Naive thymus-derived CD4-positive, alpha-beta T cell (primary cell): ENCODE measurements around the gene PNPLA5. TPM values are rescaled to one million over a fixed set of nuclear protein-coding genes. Genes with fewer than 3 reads are reported as not detected.

Experiments used
- ATAC-seq: fragments of 150-1000 bp; cut with Tn5 transposase; 2 replicates; pipeline ENCODE4 v1.10.0; 2021; ENCODE audit warnings: mild to moderate bottlenecking, moderate library complexity
- CTCF ChIA-PET: fragments of 350-600 bp; sonication (Branson Sonifier 250); formaldehyde crosslinking; loops from one replicate; lab custom pipeline; 2021; ENCODE audit warnings: antibody characterized with exemption; lab: Charles Lee
- POLR2A ChIA-PET: fragments of 350-600 bp; sonication (Branson Sonifier 250); formaldehyde crosslinking; loops from one replicate; lab custom pipeline; 2021; ENCODE audit warnings: antibody characterized with exemption, inconsistent platforms; lab: Charles Lee
- DNase-seq, 9 donors: peaks; one replicate each; pipeline versions ENCODE4 v3.0.0 to v3.0.0-alpha.2; 2020 to 2022; ENCODE audit warnings: mixed read lengths in 1 of 9
- H3K27ac ChIP-seq: one replicate; pipeline ENCODE4 v1.7.0; 2013; ENCODE audit warnings: mild to moderate bottlenecking, low read depth, low read length, moderate library complexity
- H3K27me3 ChIP-seq, 2 donors: one replicate each; pipeline ENCODE4 v1.7.0; 2013; ENCODE audit warnings: low read length in 2 of 2, mild to moderate bottlenecking in 2 of 2, moderate library complexity in 2 of 2; ENCODE audit not compliant: control insufficient read depth in 2 of 2, insufficient read depth in 2 of 2
- H3K36me3 ChIP-seq, 3 experiments: 1 replicate in 2 of 3; 2 replicates in 1 of 3; pipeline ENCODE4 v1.7.0; 2013; ENCODE audit warnings: low read length in 3 of 3, mild to moderate bottlenecking in 3 of 3, moderate library complexity in 1 of 3; ENCODE audit not compliant: insufficient read depth in 3 of 3, control insufficient read depth in 2 of 3
- H3K4me1 ChIP-seq, 2 donors: one replicate each; pipeline ENCODE4 v1.7.0; 2013; ENCODE audit warnings: low read length in 2 of 2, mild to moderate bottlenecking in 2 of 2, moderate library complexity in 1 of 2; ENCODE audit not compliant: control insufficient read depth in 2 of 2, insufficient read depth in 2 of 2
- H3K4me3 ChIP-seq: 2 replicates; pipeline ENCODE4 v1.7.0; 2013; ENCODE audit warnings: mild to moderate bottlenecking, low read length
- H3K9me3 ChIP-seq, 3 experiments: 1 replicate in 2 of 3; 2 replicates in 1 of 3; pipeline ENCODE4 v1.7.0; 2013; ENCODE audit warnings: low read length in 3 of 3; ENCODE audit not compliant: control insufficient read depth in 2 of 3
- H3K27ac Mint-ChIP-seq, 9 donors: one replicate each; pipeline ENCODE4 v1.8.0; 2020 to 2022; ENCODE audit warnings: mixed read lengths in 9 of 9, mild to moderate bottlenecking in 8 of 9, moderate library complexity in 5 of 9, inconsistent platforms in 2 of 9
- H3K27me3 Mint-ChIP-seq, 5 donors: one replicate each; pipeline ENCODE4 v1.8.0; 2021 to 2022; ENCODE audit warnings: mixed read lengths in 5 of 5, mild to moderate bottlenecking in 1 of 5
- H3K36me3 Mint-ChIP-seq, 5 donors: one replicate each; pipeline ENCODE4 v1.8.0; 2020 to 2022; ENCODE audit warnings: mixed read lengths in 5 of 5, mild to moderate bottlenecking in 3 of 5, inconsistent platforms in 1 of 5
- H3K4me1 Mint-ChIP-seq, 7 donors: one replicate each; pipeline ENCODE4 v1.8.0; 2020 to 2022; ENCODE audit warnings: mixed read lengths in 7 of 7, mild to moderate bottlenecking in 3 of 7, inconsistent platforms in 1 of 7
- H3K4me3 Mint-ChIP-seq, 10 donors: one replicate each; pipeline ENCODE4 v1.8.0; 2020 to 2022; ENCODE audit warnings: mild to moderate bottlenecking in 10 of 10, mixed read lengths in 10 of 10, moderate library complexity in 6 of 10, inconsistent platforms in 2 of 10
- H3K9me3 Mint-ChIP-seq, 11 donors: one replicate each; pipeline ENCODE4 v1.8.0; 2020 to 2022; ENCODE audit warnings: mixed read lengths in 11 of 11, mild to moderate bottlenecking in 4 of 11, inconsistent platforms in 1 of 11, moderate library complexity in 1 of 11
- intact Hi-C, 2 donors: fragments of 100-400 bp; cut with micrococcal nuclease; formaldehyde crosslinking; loops; one replicate each; pipeline ENCODE4 v1.15.1; 2023
- polyA plus RNA-seq, 2 donors: library from polyadenylated mRNA; unstranded; fragments of 300-500 nt; fragmentation: Illumina TruSeq; gene quantifications; one replicate each; pipeline ENCODE4 v1.2.3, GENCODE V29; 2021
- total RNA-seq, 6 experiments: library from RNA in 5 of 6; stranded (reverse) in 5 of 6; gene quantifications; 1 replicate in 5 of 6; 2 replicates in 1 of 6; pipeline ENCODE4 v1.2.3 and lab custom pipeline; 2021 to 2026

Gene PNPLA5
- total and polyA plus RNA-seq, 7 experiments from 2014 or later = not detected

DNA sequence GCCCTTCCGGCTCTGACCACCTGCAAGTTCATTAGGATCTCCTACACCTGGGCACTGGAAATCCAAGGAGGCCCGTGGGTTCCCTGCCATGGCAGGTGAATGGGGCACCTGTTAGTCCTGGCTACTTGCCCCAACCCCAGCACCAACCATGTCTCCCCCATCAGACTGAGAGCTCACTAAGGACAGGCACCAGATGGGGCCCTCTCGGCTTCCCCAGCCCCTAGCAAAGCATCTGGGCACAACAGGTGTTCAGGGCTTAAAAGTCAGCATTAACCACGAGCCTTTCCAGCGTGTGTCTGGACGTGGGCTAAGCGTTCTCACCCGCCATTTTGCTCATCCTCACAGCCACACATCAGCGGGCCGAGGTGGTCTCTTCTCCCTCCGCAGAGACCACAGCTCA lies 31.7 kb downstream of the PNPLA5 start:
- H3K4me3 Mint-ChIP-seq = no peak overlapping the region
- CTCF ChIA-PET = no interaction called here
- ATAC-seq (no peak), DNase-seq (no peak)
- no peak overlapping the region for H3K4me3 ChIP-seq
- H3K36me3 ChIP-seq = no peaks in the 10 kb centered on the region
- peaks cover 0 to 10% (median 2%) of the 10 kb centered on the region in 7 donors for H3K4me1 Mint-ChIP-seq
- peaks cover 0 to 25% (median 10%) of the 10 kb centered on the region in 11 donors for H3K9me3 Mint-ChIP-seq
- peaks cover 43 to 89% (median 67%) of the 10 kb centered on the region in 5 donors for H3K27me3 Mint-ChIP-seq
- H3K27ac ChIP-seq = no peak overlapping the region
- H3K36me3 Mint-ChIP-seq = peaks cover 0 to 8% (median 3%) of the 10 kb centered on the region in 5 donors
- H3K27me3 ChIP-seq = no peaks in the 10 kb centered on the region
- POLR2A ChIA-PET = no interaction called here
- intact Hi-C loops = no loop called here
- peaks cover 0 to 6% (median 0%) of the 10 kb centered on the region in 3 experiments for H3K9me3 ChIP-seq
- H3K4me1 ChIP-seq = no peaks in the 10 kb centered on the region
- no peak overlapping the region for H3K27ac Mint-ChIP-seq

DNA sequence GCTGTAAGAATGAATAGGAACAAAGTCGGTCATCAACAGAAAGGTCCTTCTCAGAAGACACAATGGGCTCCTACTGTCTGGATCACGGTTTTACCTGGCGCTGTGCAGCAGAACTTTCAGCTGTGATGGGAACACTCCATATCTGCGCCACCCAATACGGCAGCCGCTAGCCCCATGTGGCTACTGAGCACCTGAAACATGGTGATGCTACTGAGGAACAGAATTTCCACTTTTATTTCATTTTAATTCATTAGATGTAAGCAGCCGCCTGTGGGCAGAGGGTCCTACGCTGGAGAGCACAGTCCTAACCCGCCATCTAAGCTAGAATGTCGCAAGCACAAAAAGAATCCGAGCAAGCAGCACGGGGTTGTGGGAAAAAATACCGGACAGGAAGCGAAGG lies 32.2 kb downstream of the PNPLA5 start:
- Mint-ChIP-seq H3K27me3 (peaks cover 38 to 88% (median 62%) of the 10 kb centered on the region in 5 donors), H3K4me1 (peaks cover 0 to 10% (median 2%) of the 10 kb centered on the region in 7 donors), H3K36me3 (peaks cover 0 to 8% (median 3%) of the 10 kb centered on the region in 5 donors), H3K4me3 (no peak overlapping the region), H3K27ac (no peak overlapping the region), H3K9me3 (peaks cover 0 to 25% (median 10%) of the 10 kb centered on the region in 11 donors)
- DNase-seq = no peak
- H3K27ac ChIP-seq = no peak overlapping the region
- intact Hi-C loops = no loop called here
- no peaks in the 10 kb centered on the region for H3K4me1 ChIP-seq
- H3K36me3 ChIP-seq = no peaks in the 10 kb centered on the region
- H3K27me3 ChIP-seq = no peaks in the 10 kb centered on the region
- POLR2A ChIA-PET = no interaction called here
- peaks cover 0 to 6% (median 0%) of the 10 kb centered on the region in 3 experiments for H3K9me3 ChIP-seq
- CTCF ChIA-PET = no interaction called here
- no peak overlapping the region for H3K4me3 ChIP-seq
- ATAC-seq = no peak

DNA sequence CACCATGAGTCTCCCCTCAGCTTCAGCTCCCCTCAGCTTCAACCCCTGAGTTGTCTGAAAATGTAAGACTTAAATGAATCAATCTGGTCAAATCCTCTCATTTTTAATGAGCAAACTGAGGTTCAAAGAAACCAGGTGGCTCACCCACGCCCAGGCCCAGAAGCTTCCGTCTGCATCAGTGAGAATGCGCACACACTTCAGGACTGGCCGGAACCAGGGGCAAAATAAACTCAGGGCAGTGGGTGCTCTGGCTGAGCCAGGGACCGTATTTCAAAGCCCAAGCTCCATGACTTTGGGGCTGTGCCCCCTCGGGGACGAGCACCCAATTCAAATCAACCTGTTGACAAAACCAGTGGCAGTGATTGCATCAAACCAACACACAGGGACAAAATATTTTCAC lies 32.6 kb downstream of the PNPLA5 start:
- POLR2A ChIA-PET = no interaction called here
- H3K4me3 Mint-ChIP-seq = no peak overlapping the region
- Histone ChIP-seq H3K27ac (no peak overlapping the region), H3K4me1 (no peaks in the 10 kb centered on the region), H3K36me3 (no peaks in the 10 kb centered on the region), H3K27me3 (no peaks in the 10 kb centered on the region), H3K4me3 (no peak overlapping the region), H3K9me3 (peaks cover 0 to 6% (median 0%) of the 10 kb centered on the region in 3 experiments)
- no peak for ATAC-seq
- H3K27me3 Mint-ChIP-seq = peaks cover 38 to 88% (median 57%) of the 10 kb centered on the region in 5 donors
- peaks cover 0 to 8% (median 3%) of the 10 kb centered on the region in 5 donors for H3K36me3 Mint-ChIP-seq
- DNase-seq = no peak
- peaks cover 0 to 25% (median 10%) of the 10 kb centered on the region in 11 donors for H3K9me3 Mint-ChIP-seq
- intact Hi-C loops = no loop called here
- no peak overlapping the region for H3K27ac Mint-ChIP-seq
- peaks cover 0 to 10% (median 2%) of the 10 kb centered on the region in 7 donors for H3K4me1 Mint-ChIP-seq
- CTCF ChIA-PET = no interaction called here

DNA sequence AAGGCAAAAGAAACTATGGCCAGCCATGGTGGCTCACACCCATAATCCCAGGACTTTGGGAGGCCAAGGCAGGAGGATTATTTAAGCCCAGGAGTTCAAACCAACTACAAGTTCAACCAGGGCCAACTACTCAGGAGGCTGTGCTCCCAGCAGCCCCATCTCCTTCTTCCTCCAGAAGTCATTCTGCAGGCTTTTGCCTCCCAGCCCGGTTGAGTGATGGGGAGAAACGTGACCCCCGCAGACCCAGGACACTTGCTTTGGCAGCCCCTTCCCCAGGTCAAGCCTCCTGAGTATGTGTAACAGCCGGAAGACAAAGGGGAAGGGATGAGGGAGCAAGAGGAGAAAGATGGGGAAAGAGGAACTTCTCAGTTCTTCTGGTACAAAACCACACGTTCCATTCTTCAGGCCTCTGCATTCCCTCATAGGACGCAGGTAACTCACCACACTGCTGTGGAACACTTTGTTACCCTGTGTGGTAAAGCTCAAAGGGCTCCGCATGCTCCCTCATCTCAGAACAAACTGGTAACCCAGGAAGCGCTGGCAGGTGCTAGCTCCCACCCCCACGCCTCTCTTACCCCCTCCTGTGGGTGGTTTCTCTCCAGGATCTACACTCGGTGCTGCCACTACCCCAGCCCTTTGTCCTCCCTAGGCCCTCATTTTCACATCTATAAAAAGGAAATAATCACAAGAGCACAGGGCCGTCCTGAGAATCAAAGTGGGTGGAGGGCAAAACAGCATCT lies 33.5 kb downstream of the PNPLA5 start:
- Mint-ChIP-seq H3K4me1 (peaks cover 0 to 10% (median 2%) of the 10 kb centered on the region in 7 donors), H3K4me3 (no peak overlapping the region), H3K27ac (no peak overlapping the region), H3K27me3 (peaks cover 30 to 87% (median 49%) of the 10 kb centered on the region in 5 donors), H3K9me3 (peaks cover 0 to 25% (median 7%) of the 10 kb centered on the region in 11 donors), H3K36me3 (peaks cover 0 to 8% (median 3%) of the 10 kb centered on the region in 5 donors)
- Histone ChIP-seq H3K27me3 (no peaks in the 10 kb centered on the region), H3K4me3 (no peak overlapping the region), H3K36me3 (no peaks in the 10 kb centered on the region), H3K27ac (no peak overlapping the region), H3K9me3 (peaks cover 0 to 6% (median 0%) of the 10 kb centered on the region in 3 experiments), H3K4me1 (no peaks in the 10 kb centered on the region)
- POLR2A ChIA-PET = no interaction called here
- ATAC-seq (no peak), DNase-seq (no peak)
- intact Hi-C loops = no loop called here
- CTCF ChIA-PET = no interaction called here

DNA sequence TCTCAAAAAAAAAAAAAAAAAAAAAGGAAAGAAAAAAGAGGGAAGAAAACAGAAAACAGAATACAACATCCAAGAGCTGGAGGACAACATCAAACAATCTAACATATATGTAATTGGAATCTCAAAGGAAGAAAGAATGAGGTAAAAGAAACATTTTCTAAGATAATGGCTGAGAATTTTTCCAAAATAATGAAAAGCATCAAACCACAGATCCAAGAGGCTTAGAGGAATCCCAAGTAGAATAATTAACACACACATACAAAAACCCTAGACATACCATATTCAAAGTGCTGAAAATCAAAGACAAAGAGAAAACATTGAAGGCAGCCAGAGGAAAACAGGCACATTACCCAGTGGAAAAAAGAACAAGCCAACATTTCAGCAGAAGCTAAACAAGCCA lies 34.4 kb downstream of the PNPLA5 start:
- H3K9me3 Mint-ChIP-seq = peaks cover 0 to 21% (median 7%) of the 10 kb centered on the region in 11 donors
- DNase-seq (no peak), ATAC-seq (no peak)
- Histone ChIP-seq H3K9me3 (peaks cover 0 to 6% (median 0%) of the 10 kb centered on the region in 3 experiments), H3K4me1 (no peaks in the 10 kb centered on the region), H3K27me3 (no peaks in the 10 kb centered on the region), H3K36me3 (no peaks in the 10 kb centered on the region), H3K4me3 (no peak overlapping the region), H3K27ac (no peak overlapping the region)
- POLR2A ChIA-PET = no interaction called here
- H3K4me3 Mint-ChIP-seq = no peak overlapping the region
- H3K36me3 Mint-ChIP-seq = peaks cover 0 to 8% (median 3%) of the 10 kb centered on the region in 5 donors
- peaks cover 25 to 85% (median 42%) of the 10 kb centered on the region in 5 donors for H3K27me3 Mint-ChIP-seq
- CTCF ChIA-PET = no interaction called here
- intact Hi-C loops = no loop called here
- no peak overlapping the region for H3K27ac Mint-ChIP-seq
- H3K4me1 Mint-ChIP-seq = peaks cover 0 to 5% (median 0%) of the 10 kb centered on the region in 7 donors

DNA sequence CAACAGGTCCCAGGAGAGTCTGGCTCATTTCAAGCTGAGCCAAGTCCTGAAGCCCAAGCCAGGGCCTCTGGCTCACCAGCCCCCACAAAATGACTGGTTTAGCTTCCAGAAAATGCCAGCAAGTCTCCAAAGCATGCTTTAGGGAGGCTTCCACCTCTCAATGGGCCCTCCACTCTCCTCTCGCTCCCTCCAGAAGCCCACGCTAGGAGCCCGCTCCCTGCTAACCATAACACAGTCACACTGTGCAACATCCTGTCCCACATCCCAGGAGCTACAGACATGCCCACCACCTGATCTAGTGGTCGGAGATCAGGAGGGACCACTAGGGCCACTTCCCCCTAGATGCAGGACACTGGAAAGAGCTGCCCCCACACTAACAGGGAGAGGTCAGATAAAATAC lies 36.4 kb downstream of the PNPLA5 start:
- Mint-ChIP-seq H3K4me1 (peaks cover 0 to 3% (median 0%) of the 10 kb centered on the region in 7 donors), H3K27me3 (peaks cover 13 to 89% (median 35%) of the 10 kb centered on the region in 5 donors), H3K4me3 (no peak overlapping the region), H3K27ac (no peak overlapping the region), H3K36me3 (peaks cover 0 to 8% (median 3%) of the 10 kb centered on the region in 5 donors), H3K9me3 (peaks cover 0 to 21% (median 7%) of the 10 kb centered on the region in 11 donors)
- H3K4me1 ChIP-seq = no peaks in the 10 kb centered on the region
- ChIA-PET CTCF (no interaction called here), POLR2A (no interaction called here)
- no peak overlapping the region for H3K27ac ChIP-seq
- H3K27me3 ChIP-seq = no peaks in the 10 kb centered on the region
- H3K36me3 ChIP-seq = no peaks in the 10 kb centered on the region
- DNase-seq (no peak), ATAC-seq (no peak)
- H3K9me3 ChIP-seq = peaks cover 0 to 6% (median 0%) of the 10 kb centered on the region in 3 experiments
- intact Hi-C loops = no loop called here
- no peak overlapping the region for H3K4me3 ChIP-seq
